OCI-LY1 (cell line): ENCODE measurements around the gene USP50.

Experiments used
- EZH2 ChIP-seq: fragments of 200-600 bp; sonication (generic), shearing (Covaris generic); IDR thresholded peaks from 2 replicates; pipeline ENCODE4 v1.8.0; 2017; ENCODE audit warnings: borderline replicate concordance, mixed run types, mild to moderate bottlenecking, antibody characterized with exemption, low read length, moderate library complexity, mixed read lengths
- TF ChIP-seq, protein P1 (sequence below): fragments of 200-600 bp; sonication (generic), shearing (Covaris generic); IDR thresholded peaks from 2 replicates; pipeline ENCODE4 v1.5.1; 2017; ENCODE audit warnings: mild to moderate bottlenecking, antibody characterized with exemption, low read length, moderate library complexity, mixed read lengths

DNA sequence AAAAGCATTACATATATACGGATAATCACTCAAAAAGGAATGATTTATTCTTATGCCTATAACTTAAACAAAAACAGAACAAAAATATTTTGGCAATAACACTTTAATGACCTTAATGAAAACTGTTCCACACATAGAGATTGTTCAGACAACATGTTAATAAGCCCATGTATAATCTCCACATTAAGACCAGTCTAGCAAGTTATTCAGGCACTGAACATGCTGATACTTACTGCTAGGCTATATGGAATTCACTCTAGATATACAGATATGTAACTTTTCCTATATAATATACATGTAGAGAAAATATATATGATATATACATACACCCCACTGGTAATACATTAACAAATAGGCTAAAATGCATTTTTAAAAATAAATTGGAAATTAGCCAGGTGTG lies 43.8 kb upstream of the USP50 start:
- TF ChIP-seq, protein P1, sequence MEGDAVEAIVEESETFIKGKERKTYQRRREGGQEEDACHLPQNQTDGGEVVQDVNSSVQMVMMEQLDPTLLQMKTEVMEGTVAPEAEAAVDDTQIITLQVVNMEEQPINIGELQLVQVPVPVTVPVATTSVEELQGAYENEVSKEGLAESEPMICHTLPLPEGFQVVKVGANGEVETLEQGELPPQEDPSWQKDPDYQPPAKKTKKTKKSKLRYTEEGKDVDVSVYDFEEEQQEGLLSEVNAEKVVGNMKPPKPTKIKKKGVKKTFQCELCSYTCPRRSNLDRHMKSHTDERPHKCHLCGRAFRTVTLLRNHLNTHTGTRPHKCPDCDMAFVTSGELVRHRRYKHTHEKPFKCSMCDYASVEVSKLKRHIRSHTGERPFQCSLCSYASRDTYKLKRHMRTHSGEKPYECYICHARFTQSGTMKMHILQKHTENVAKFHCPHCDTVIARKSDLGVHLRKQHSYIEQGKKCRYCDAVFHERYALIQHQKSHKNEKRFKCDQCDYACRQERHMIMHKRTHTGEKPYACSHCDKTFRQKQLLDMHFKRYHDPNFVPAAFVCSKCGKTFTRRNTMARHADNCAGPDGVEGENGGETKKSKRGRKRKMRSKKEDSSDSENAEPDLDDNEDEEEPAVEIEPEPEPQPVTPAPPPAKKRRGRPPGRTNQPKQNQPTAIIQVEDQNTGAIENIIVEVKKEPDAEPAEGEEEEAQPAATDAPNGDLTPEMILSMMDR: no peak
- no peak for TF ChIP-seq EZH2
